ENCODE results near the gene ADAMTS4. TPM values are rescaled to one million over a fixed set of nuclear protein-coding genes. Genes with fewer than 3 reads are reported as not detected.

The ADAMTS4 gene
- total and polyA plus RNA-seq, 9 of the 15 experiments (the other 6 are each of a cell fraction or from before 2014, with no cell fraction given), result 0.07 to 3.7 (median 0.41) TPM

GRCh38 chr1:161162052-161162451 lies 36.8 kb downstream of the ADAMTS4 start (continued):
- no peak for TF ChIP-seq ZNF655 (CRISPR knock-in tag; IDR thresholded peaks at IDR 0.05)
- peak; percentile 62 for TF ChIP-seq ZFP36 (IDR thresholded peaks at IDR 0.05; ENCODE audit: low read depth, low read length, partially characterized antibody)
- no peak for TF ChIP-seq MYBL2 (IDR thresholded peaks at IDR 0.05; ENCODE audit: low read depth)
- no peak for TF ChIP-seq MYBL2 (CRISPR knock-in tag; IDR thresholded peaks at IDR 0.05; ENCODE audit: borderline replicate concordance)
- no peak for TF ChIP-seq DNMT1 (IDR thresholded peaks at IDR 0.05)
- peak in 1 of 2 experiments; percentile 82; a peak in 2 of 4 replicates for TF ChIP-seq UBTF (IDR thresholded peaks at IDR 0.05; ENCODE audit: borderline replicate concordance in 1 of 2, low read depth in 2 of 2, low read length in 2 of 2)
- no peak for TF ChIP-seq ZFP91 (CRISPR knock-in tag; IDR thresholded peaks at IDR 0.05)
- 0 out of 2 replicates have a peak, but pooled peaks have one; percentile 73 for TF ChIP-seq ATF6 (CRISPR knock-in tag; IDR thresholded peaks at IDR 0.05)
- no peak for TF ChIP-seq E2F1 (CRISPR knock-in tag; IDR thresholded peaks at IDR 0.05)
- TF ChIP-seq NR4A1 (CRISPR knock-in tag; IDR thresholded peaks at IDR 0.05), result no peak
- TF ChIP-seq NR4A1 (tag; IDR thresholded peaks at IDR 0.05), result no peak
- TF ChIP-seq HBP1 (CRISPR knock-in tag; IDR thresholded peaks at IDR 0.05), result no peak
- no peak for TF ChIP-seq PRMT5 (CRISPR knock-in tag; IDR thresholded peaks at IDR 0.05)
- TF ChIP-seq MECOM (CRISPR knock-in tag; IDR thresholded peaks at IDR 0.05), result no peak
- peak; percentile 44; the same call in 1 of the 2 replicates for TF ChIP-seq TEAD4 (IDR thresholded peaks at IDR 0.05; ENCODE audit: low read length)
- TF ChIP-seq TEAD4 (CRISPR knock-in tag; IDR thresholded peaks at IDR 0.05; ENCODE audit: borderline replicate concordance), result no peak
